DOHH2 (cell line): ENCODE data around the gene IRF7.

Source experiments
- H3F3A ChIP-seq: fragments of 200-600 bp; sonication (generic), shearing (Covaris generic); 2 replicates; pipeline ENCODE4 v1.6.0; 2016; ENCODE audit warnings: antibody characterized with exemption, mild to moderate bottlenecking; ENCODE audit not compliant: control insufficient read depth, insufficient read depth
- H3K27ac ChIP-seq: fragments of 200-600 bp; sonication (generic); 2 replicates; pipeline ENCODE4 v1.5.1; 2014; ENCODE audit warnings: low read depth, mild to moderate bottlenecking, low read length, moderate library complexity
- H3K27me3 ChIP-seq: fragments of 200-600 bp; sonication (generic); 2 replicates; pipeline ENCODE4 v1.6.1; 2014; ENCODE audit warnings: mild to moderate bottlenecking, low read length, mixed read lengths; ENCODE audit not compliant: control insufficient read depth
- H3K36me3 ChIP-seq: fragments of 200-600 bp; sonication (generic); 2 replicates; pipeline ENCODE4 v1.6.1; 2014; ENCODE audit warnings: mild to moderate bottlenecking, low read length, moderate library complexity, mixed read lengths; ENCODE audit not compliant: control insufficient read depth
- H3K4me1 ChIP-seq: fragments of 200-600 bp; sonication (generic); 2 replicates; pipeline ENCODE4 v1.6.1; 2014; ENCODE audit warnings: mild to moderate bottlenecking, low read length, mixed read lengths; ENCODE audit not compliant: control insufficient read depth
- H3K4me2 ChIP-seq: fragments of 200-600 bp; sonication (generic); 2 replicates; pipeline ENCODE4 v1.6.0; 2014; ENCODE audit warnings: mild to moderate bottlenecking, low read length, moderate library complexity
- H3K4me3 ChIP-seq: fragments of 200-600 bp; sonication (generic); 2 replicates; pipeline ENCODE4 v1.5.1; 2014; ENCODE audit warnings: mild to moderate bottlenecking, low read length, mixed read lengths
- H3K79me2 ChIP-seq: fragments of 200-600 bp; sonication (generic); 2 replicates; pipeline ENCODE4 v1.6.1; 2014; ENCODE audit warnings: mild to moderate bottlenecking, low read length, mixed read lengths; ENCODE audit not compliant: control insufficient read depth
- H3K9me2 ChIP-seq: fragments of 200-600 bp; sonication (generic); replicated peaks from 2 replicates; pipeline ENCODE4 v1.6.1; 2014; ENCODE audit warnings: mild to moderate bottlenecking, low read length, mixed read lengths; ENCODE audit not compliant: control insufficient read depth
- H3K9me3 ChIP-seq: fragments of 200-600 bp; sonication (generic); 2 replicates; pipeline ENCODE4 v1.6.1; 2014; ENCODE audit warnings: antibody characterized with exemption, low read length, mixed read lengths; ENCODE audit not compliant: control insufficient read depth, insufficient read depth
- H4K20me1 ChIP-seq: fragments of 200-600 bp; sonication (generic); 2 replicates; pipeline ENCODE4 v1.6.0; 2014; ENCODE audit warnings: low read depth, mild to moderate bottlenecking, antibody characterized with exemption, low read length, moderate library complexity; ENCODE audit not compliant: control insufficient read depth, insufficient read depth
- EZH2phosphoT487 ChIP-seq: fragments of 200-600 bp; sonication (generic); IDR thresholded peaks from 2 replicates; pipeline ENCODE4 v1.6.1; 2017; ENCODE audit warnings: borderline replicate concordance, mild to moderate bottlenecking, antibody characterized with exemption, low read length, moderate library complexity, mixed read lengths
- TF ChIP-seq, protein P1 (sequence below): fragments of 200-600 bp; sonication (generic); IDR thresholded peaks from one replicate; pipeline ENCODE4 v1.5.1; 2014; ENCODE audit warnings: antibody characterized with exemption, mild to moderate bottlenecking, low read depth, low read length; ENCODE audit not compliant: poor library complexity, severe bottlenecking

Gene IRF7

DNA sequence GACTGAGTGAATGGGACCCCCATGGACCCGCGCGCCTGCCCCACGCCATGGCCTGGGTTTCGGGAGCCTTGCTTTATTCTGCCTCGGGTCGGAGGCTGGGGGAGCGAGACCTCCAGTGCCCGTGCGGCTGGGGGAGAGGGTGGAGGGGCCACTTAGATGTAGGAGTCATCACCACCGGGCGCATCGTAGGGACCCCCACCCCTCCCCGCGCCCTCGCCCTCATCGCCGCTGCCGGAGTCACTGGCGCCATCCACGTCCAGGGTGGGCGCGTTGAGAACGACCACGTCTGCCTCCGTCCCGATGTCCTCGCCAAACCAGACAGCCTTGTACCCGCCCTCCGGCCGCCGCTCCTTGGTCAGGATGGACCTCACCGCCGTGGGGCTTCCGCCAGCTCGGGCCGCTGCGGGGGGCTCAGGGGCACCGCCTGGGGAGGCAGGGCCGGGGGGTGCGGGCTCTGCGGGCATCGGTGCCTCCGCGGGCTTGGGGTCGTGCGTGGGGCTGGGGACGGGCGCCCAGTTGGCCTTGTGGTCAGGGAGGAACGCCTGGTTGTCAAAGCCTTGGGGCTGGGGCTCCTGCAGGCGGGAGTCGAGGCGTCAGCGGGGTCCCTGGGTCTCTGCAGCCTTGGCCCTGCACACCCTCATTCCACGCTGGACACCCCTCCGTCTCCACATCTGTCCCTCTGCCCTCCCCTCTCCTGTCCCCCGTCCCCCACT is 1.6 kb upstream of the IRF7 start:
- H3K4me1 ChIP-seq, result peaks cover 31% of the 10 kb centered on the region

DNA sequence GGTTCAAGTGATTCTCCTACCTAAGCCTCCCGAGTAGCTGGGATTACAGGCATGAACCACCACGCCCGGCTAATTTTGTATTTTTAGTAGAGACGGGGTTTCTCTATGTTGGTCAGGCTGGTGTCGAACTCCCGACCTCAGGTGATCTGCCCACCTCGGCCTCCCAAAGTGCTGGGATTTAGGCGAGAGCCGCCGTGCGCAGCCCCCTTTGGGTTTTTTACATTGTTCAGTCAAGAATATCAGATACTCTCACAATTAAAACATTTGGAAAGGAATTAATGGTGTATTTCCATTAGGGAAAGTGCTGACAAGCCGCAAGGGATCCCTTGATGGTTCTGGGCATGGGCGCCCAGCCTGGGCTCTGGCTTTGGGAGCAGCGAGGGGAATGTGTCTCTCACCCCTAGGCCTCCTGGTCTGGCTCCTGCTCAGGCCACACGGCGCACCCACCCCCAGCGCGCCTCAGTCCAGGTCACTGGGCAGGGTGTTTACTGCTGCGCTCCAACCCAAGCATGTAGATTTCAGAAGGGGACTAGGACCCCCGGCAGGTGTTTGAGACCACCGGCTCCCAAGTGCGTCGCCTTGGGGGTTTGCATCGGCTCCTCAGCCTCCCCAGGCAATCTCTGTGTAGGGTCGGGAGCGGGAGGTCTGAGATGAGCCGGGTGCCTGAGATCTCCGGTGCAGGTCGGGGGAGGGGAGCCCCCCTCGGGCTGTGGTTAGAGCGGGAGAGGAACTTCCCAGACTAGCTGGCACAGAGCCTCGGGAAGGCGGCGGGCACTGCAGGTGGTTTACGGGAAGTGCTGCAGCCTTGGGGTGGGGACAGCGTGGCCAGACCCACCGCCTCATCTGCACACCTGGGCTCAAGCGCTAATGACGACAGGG is 809 bp upstream of the IRF7 start:
- Histone ChIP-seq H3K79me2 (peaks cover 6% of the 10 kb centered on the region), H3K4me3 (peak overlapping the region; percentile 84), H3K4me1 (peaks cover 31% of the 10 kb centered on the region), H3K27me3 (no peaks in the 10 kb centered on the region), H3F3A (peaks cover 10% of the 10 kb centered on the region; the same call in 1 of the 2 replicates), H3K4me2 (peak overlapping the region; percentile 98), H3K36me3 (peaks cover 27% of the 10 kb centered on the region), H4K20me1 (peaks cover 8% of the 10 kb centered on the region), H3K27ac (peak overlapping the region; percentile 73), H3K9me2 (no peaks in the 10 kb centered on the region), H3K9me3 (no peaks in the 10 kb centered on the region)
- TF ChIP-seq, protein P1, sequence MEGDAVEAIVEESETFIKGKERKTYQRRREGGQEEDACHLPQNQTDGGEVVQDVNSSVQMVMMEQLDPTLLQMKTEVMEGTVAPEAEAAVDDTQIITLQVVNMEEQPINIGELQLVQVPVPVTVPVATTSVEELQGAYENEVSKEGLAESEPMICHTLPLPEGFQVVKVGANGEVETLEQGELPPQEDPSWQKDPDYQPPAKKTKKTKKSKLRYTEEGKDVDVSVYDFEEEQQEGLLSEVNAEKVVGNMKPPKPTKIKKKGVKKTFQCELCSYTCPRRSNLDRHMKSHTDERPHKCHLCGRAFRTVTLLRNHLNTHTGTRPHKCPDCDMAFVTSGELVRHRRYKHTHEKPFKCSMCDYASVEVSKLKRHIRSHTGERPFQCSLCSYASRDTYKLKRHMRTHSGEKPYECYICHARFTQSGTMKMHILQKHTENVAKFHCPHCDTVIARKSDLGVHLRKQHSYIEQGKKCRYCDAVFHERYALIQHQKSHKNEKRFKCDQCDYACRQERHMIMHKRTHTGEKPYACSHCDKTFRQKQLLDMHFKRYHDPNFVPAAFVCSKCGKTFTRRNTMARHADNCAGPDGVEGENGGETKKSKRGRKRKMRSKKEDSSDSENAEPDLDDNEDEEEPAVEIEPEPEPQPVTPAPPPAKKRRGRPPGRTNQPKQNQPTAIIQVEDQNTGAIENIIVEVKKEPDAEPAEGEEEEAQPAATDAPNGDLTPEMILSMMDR, result no peak
- no peak for TF ChIP-seq EZH2phosphoT487

More for the DNA sequence above, 1.6 kb upstream of the IRF7 start:
- H3K4me3 ChIP-seq, result no peak overlapping the region
- peaks cover 6% of the 10 kb centered on the region for H3K79me2 ChIP-seq
- H3K9me2 ChIP-seq, result no peaks in the 10 kb centered on the region
- no peak overlapping the region for H3K27ac ChIP-seq
- peaks cover 20% of the 10 kb centered on the region for H3K36me3 ChIP-seq
- no peaks in the 10 kb centered on the region for H3K9me3 ChIP-seq
- no peak overlapping the region for H3K4me2 ChIP-seq
- peaks cover 8% of the 10 kb centered on the region for H4K20me1 ChIP-seq
- peaks cover 4% of the 10 kb centered on the region; the same call in 1 of the 2 replicates for H3F3A ChIP-seq
- H3K27me3 ChIP-seq, result no peaks in the 10 kb centered on the region
- TF ChIP-seq, protein P1, result no peak

DNA sequence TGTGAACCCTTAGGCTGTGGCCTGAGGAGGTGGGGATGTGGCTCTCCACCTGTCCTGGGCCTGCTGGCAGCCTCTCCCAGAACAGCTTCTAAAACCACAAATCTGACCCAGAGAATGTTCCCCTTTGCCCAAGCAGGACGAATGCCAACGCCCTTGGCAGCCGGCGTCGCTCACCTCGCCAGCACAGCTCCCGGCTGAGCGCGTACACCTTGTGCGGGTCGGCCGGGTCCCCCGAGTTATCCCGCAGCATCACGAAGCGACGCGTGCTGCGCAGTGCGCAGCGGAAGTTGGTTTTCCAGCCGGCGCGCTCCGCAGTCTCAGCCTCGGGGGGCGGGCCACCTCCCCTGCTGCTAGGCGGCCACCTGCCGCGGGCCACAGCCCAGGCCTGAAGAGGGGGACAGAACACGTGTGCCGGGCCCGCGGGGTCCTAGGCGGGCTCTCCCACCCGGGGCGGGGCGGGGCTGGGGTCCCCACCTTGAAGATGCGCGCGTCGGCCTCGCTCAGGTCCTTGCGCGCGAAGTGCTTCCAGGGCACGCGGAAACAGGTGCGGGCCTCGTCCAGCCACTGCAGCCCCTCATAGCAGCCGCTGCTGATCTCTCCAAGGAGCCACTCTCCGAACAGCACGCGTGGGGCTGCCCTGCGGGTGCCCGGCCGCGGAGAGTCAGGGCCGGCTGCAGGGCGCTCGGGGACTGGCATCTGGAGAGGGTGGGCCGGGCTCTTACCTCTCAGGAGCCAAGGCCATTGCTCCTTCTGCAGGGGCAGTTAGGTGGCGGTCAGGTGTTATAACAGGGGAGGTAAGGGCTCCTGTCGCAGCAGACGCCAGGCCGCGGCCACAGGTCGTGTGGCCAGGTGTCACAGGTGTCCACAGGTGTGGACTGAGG is 887 bp downstream of the IRF7 start:
- peaks cover 10% of the 10 kb centered on the region; the same call in 1 of the 2 replicates for H3F3A ChIP-seq
- H3K79me2 ChIP-seq, result peaks cover 6% of the 10 kb centered on the region
- H4K20me1 ChIP-seq, result peaks cover 8% of the 10 kb centered on the region
- no peaks in the 10 kb centered on the region for H3K27me3 ChIP-seq
- H3K27ac ChIP-seq, result peak overlapping the region; percentile 73
- no peaks in the 10 kb centered on the region for H3K9me2 ChIP-seq
- peak overlapping the region; percentile 98 for H3K4me2 ChIP-seq
- no peaks in the 10 kb centered on the region for H3K9me3 ChIP-seq
- peak overlapping the region; percentile 84 for H3K4me3 ChIP-seq
- TF ChIP-seq, protein P1, result no peak
- TF ChIP-seq EZH2phosphoT487, result no peak
- peaks cover 31% of the 10 kb centered on the region for H3K4me1 ChIP-seq
- H3K36me3 ChIP-seq, result peaks cover 41% of the 10 kb centered on the region
